ENCODE results near the gene ZNF578. TPM values are rescaled to one million over a fixed set of nuclear protein-coding genes. Genes with fewer than 3 reads are reported as not detected.

Gene ZNF578
- total RNA-seq, 1 experiment from 2014 or later = not detected

GRCh38 chr19:52442179-52442578 lies 11.2 kb upstream of the ZNF578 start:
- peaks cover 10% of the 10 kb centered on the region for H3K9me3 Mint-ChIP-seq (ENCODE audit: low read depth, unreplicated experiment)
- intact Hi-C loops (cut with micrococcal nuclease; ENCODE audit: unreplicated experiment) = no loop called here
- H3K27me3 Mint-ChIP-seq (ENCODE audit: unreplicated experiment) = no peaks in the 10 kb centered on the region

GRCh38 chr19:52444506-52444905 lies 8.8 kb upstream of the ZNF578 start:
- BruUV-seq (replicated peaks) = no TSS peak
- Mint-ChIP-seq H3K27ac (ENCODE audit: unreplicated experiment) (no peak overlapping the region), H3K4me1 (ENCODE audit: low read depth, unreplicated experiment) (no peaks in the 10 kb centered on the region), H3K27me3 (ENCODE audit: unreplicated experiment) (no peaks in the 10 kb centered on the region), H3K4me3 (ENCODE audit: low read depth, unreplicated experiment) (no peak overlapping the region), H3K9me3 (ENCODE audit: low read depth, unreplicated experiment) (peaks cover 8% of the 10 kb centered on the region), H3K36me3 (ENCODE audit: insufficient read depth, unreplicated experiment) (no peaks in the 10 kb centered on the region)
- CTCF ChIA-PET = no interaction called here
- intact Hi-C loops (cut with micrococcal nuclease; ENCODE audit: unreplicated experiment) = no loop called here
- no peak for TF ChIP-seq CTCF (IDR thresholded peaks at IDR 0.05; ENCODE audit: unreplicated experiment)
- no peak for DNase-seq

More at GRCh38 chr19:52442179-52442578, 11.2 kb upstream of the ZNF578 start:
- H3K4me1 Mint-ChIP-seq (ENCODE audit: low read depth, unreplicated experiment) = no peaks in the 10 kb centered on the region
- no peak for TF ChIP-seq CTCF (IDR thresholded peaks at IDR 0.05; ENCODE audit: unreplicated experiment)
- CTCF ChIA-PET = no interaction called here
- H3K4me3 Mint-ChIP-seq (ENCODE audit: low read depth, unreplicated experiment) = no peak overlapping the region
- H3K36me3 Mint-ChIP-seq (ENCODE audit: insufficient read depth, unreplicated experiment) = no peaks in the 10 kb centered on the region
- DNase-seq = no peak
- H3K27ac Mint-ChIP-seq (ENCODE audit: unreplicated experiment) = no peak overlapping the region
- BruUV-seq (replicated peaks) = no TSS peak

- CTCF ChIA-PET = no interaction called here
- H3K4me3 Mint-ChIP-seq (ENCODE audit: low read depth, unreplicated experiment) = no peak overlapping the region
These were observed 2.1 kb upstream of the ZNF578 start for GRCh38 chr19:52451241-52451640.

GRCh38 chr19:52464798-52465470 lies 11.6 kb downstream of the ZNF578 start:
- H3K27ac Mint-ChIP-seq (ENCODE audit: unreplicated experiment) = no peak overlapping the region
- CTCF ChIA-PET = no interaction called here
- DNase-seq = no peak
- no peaks in the 10 kb centered on the region for H3K4me1 Mint-ChIP-seq (ENCODE audit: low read depth, unreplicated experiment)
- H3K27me3 Mint-ChIP-seq (ENCODE audit: unreplicated experiment) = no peaks in the 10 kb centered on the region
- peaks cover 16% of the 10 kb centered on the region for H3K9me3 Mint-ChIP-seq (ENCODE audit: low read depth, unreplicated experiment)
- H3K4me3 Mint-ChIP-seq (ENCODE audit: low read depth, unreplicated experiment) = no peak overlapping the region
- no peaks in the 10 kb centered on the region for H3K36me3 Mint-ChIP-seq (ENCODE audit: insufficient read depth, unreplicated experiment)
- BruUV-seq (replicated peaks) = no TSS peak
- no peak for TF ChIP-seq CTCF (IDR thresholded peaks at IDR 0.05; ENCODE audit: unreplicated experiment)
- intact Hi-C loops (cut with micrococcal nuclease; ENCODE audit: unreplicated experiment) = no loop called here

More at GRCh38 chr19:52451241-52451640, 2.1 kb upstream of the ZNF578 start:
- Mint-ChIP-seq H3K9me3 (ENCODE audit: low read depth, unreplicated experiment) (peaks cover 38% of the 10 kb centered on the region), H3K36me3 (ENCODE audit: insufficient read depth, unreplicated experiment) (peaks cover 5% of the 10 kb centered on the region), H3K27me3 (ENCODE audit: unreplicated experiment) (no peaks in the 10 kb centered on the region), H3K4me1 (ENCODE audit: low read depth, unreplicated experiment) (no peaks in the 10 kb centered on the region), H3K27ac (ENCODE audit: unreplicated experiment) (no peak overlapping the region)
- intact Hi-C loops (cut with micrococcal nuclease; ENCODE audit: unreplicated experiment) = no loop called here
- TF ChIP-seq CTCF (IDR thresholded peaks at IDR 0.05; ENCODE audit: unreplicated experiment) = no peak
- no TSS peak for BruUV-seq (replicated peaks)
- DNase-seq = no peak

All from Calu3 (cell line).